DND-41 (cell line): Measurements from ENCODE around the gene PERM1.
"Not testable (repeated sequence)": the region's sequence is repeated elsewhere in the genome, so short reads cannot be mapped to it uniquely, and the experiment has no call there.

Experiments
- ATAC-seq: fragments of 200-7000 bp; cut with Tn5 transposase; 3 replicates; pipeline ENCODE4 v1.9.1; 2021; ENCODE audit warnings: low read depth; ENCODE audit not compliant: insufficient read depth
- DNase-seq: peaks from one replicate; pipeline ENCODE4 v3.0.0-alpha.2; 2020
- H2AFZ ChIP-seq: 2 replicates; pipeline ENCODE4 v1.6.0; 2012; ENCODE audit warnings: low read depth, low read length
- H3K27ac ChIP-seq: 2 replicates; pipeline ENCODE4 v1.5.1; 2012; ENCODE audit warnings: low read length, inconsistent platforms
- H3K27me3 ChIP-seq: fragments of 200-600 bp; sonication (generic); 2 replicates; pipeline ENCODE4 v1.6.0; 2012; ENCODE audit warnings: low read length, mild to moderate bottlenecking, inconsistent platforms; ENCODE audit not compliant: insufficient read depth, poor library complexity
- H3K36me3 ChIP-seq: 2 replicates; pipeline ENCODE4 v1.5.1; 2012; ENCODE audit warnings: low read length, inconsistent platforms; ENCODE audit not compliant: insufficient read depth
- H3K4me1 ChIP-seq: 2 replicates; pipeline ENCODE4 v1.5.1; 2012; ENCODE audit warnings: mild to moderate bottlenecking, low read length; ENCODE audit not compliant: insufficient read depth
- H3K4me2 ChIP-seq: 2 replicates; pipeline ENCODE4 v1.6.0; 2012; ENCODE audit warnings: mild to moderate bottlenecking, moderate library complexity, low read length, inconsistent platforms; ENCODE audit not compliant: insufficient read depth
- H3K4me3 ChIP-seq, 2 experiments: fragments of 200-600 bp in 1 of 2; shearing (Covaris generic) in 1 of 2; 2 replicates each; pipeline ENCODE4 v1.5.1; 2012 to 2016; ENCODE audit warnings: inconsistent platforms in 2 of 2, low read length in 2 of 2, mild to moderate bottlenecking in 2 of 2, low read depth in 1 of 2, moderate library complexity in 1 of 2
- H3K79me2 ChIP-seq: 2 replicates; pipeline ENCODE4 v1.6.0; 2012; ENCODE audit warnings: low read length, inconsistent platforms; ENCODE audit not compliant: insufficient read depth
- H3K9ac ChIP-seq: 2 replicates; pipeline ENCODE4 v1.6.0; 2012; ENCODE audit warnings: low read depth, mild to moderate bottlenecking, inconsistent platforms, low read length, moderate library complexity
- H3K9me3 ChIP-seq: 2 replicates; pipeline ENCODE4 v1.5.1; 2012; ENCODE audit warnings: low read length, moderate library complexity, mild to moderate bottlenecking, inconsistent platforms; ENCODE audit not compliant: insufficient read depth, severe bottlenecking
- H4K20me1 ChIP-seq: 2 replicates; pipeline ENCODE4 v1.6.0; 2012; ENCODE audit warnings: low read length; ENCODE audit not compliant: insufficient read depth
- CTCF ChIP-seq: IDR thresholded peaks from 2 replicates; pipeline ENCODE4 v1.5.1; 2012; ENCODE audit warnings: borderline replicate concordance, low read length, moderate library complexity, mild to moderate bottlenecking; ENCODE audit not compliant: poor library complexity, severe bottlenecking; ENCODE audit errors: extremely low read depth
- EZH2 ChIP-seq: IDR thresholded peaks from 3 replicates; pipeline ENCODE4 v1.6.1; 2012; ENCODE audit warnings: borderline replicate concordance, low read depth, mild to moderate bottlenecking, moderate library complexity, low read length, inconsistent platforms; ENCODE audit not compliant: severe bottlenecking

The PERM1 gene

GRCh38 chr1:1013922-1014648 lies 32.2 kb upstream of the PERM1 start:
- Histone ChIP-seq H3K79me2 (peaks cover 14% of the 10 kb centered on the region), H3K36me3 (no peaks in the 10 kb centered on the region), H2AFZ (peak overlapping the region; percentile 76), H3K27ac (peak overlapping the region; percentile 92), H4K20me1 (no peaks in the 10 kb centered on the region), H3K4me2 (peak overlapping the region; percentile 90), H3K9me3 (no peaks in the 10 kb centered on the region), H3K4me3 (peak overlapping the region; percentile 55 to 81), H3K9ac (peak overlapping the region; percentile 71), H3K27me3 (no peaks in the 10 kb centered on the region), H3K4me1 (peaks cover 32% of the 10 kb centered on the region)
- TF ChIP-seq EZH2 (no peak), CTCF (no peak)
- DNase-seq (peak; percentile 86), ATAC-seq (peak; percentile 83)

GRCh38 chr1:1013105-1013921 lies 31.4 kb upstream of the PERM1 start, which contains the start of gene ISG15:
Gene ISG15 (plus strand): TSS chr1:1013497. CDS start chr1:1013574, 77 bp downstream.
- Histone ChIP-seq H3K9me3 (no peaks in the 10 kb centered on the region), H3K27me3 (no peaks in the 10 kb centered on the region), H3K4me1 (peaks cover 29% of the 10 kb centered on the region), H4K20me1 (no peaks in the 10 kb centered on the region), H3K79me2 (peaks cover 14% of the 10 kb centered on the region), H3K27ac (peak within 1 kb of the TSS; percentile 92), H2AFZ (peak within 1 kb of the TSS; percentile 76), H3K4me3 (peak within 1 kb of the TSS; percentile 55 to 81), H3K9ac (peak within 1 kb of the TSS; percentile 71), H3K36me3 (no peaks in the 10 kb centered on the region), H3K4me2 (peak within 1 kb of the TSS; percentile 90)
- peak; percentile 82 for ATAC-seq
- TF ChIP-seq CTCF (no peak), EZH2 (no peak)
- DNase-seq: peak; percentile 93

GRCh38 chr1:1012736-1013104 lies 30.8 kb upstream of the PERM1 start:
- not testable (repeated sequence) for H3K36me3 ChIP-seq, DNase-seq, H3K9me3 ChIP-seq, ATAC-seq, H4K20me1 ChIP-seq, H3K27me3 ChIP-seq
- peaks cover 14% of the 10 kb centered on the region for H3K79me2 ChIP-seq
- H3K4me2 ChIP-seq: peak overlapping the region; percentile 90
- peak overlapping the region; percentile 92 for H3K27ac ChIP-seq
- peak overlapping the region; percentile 55 to 81; a peak in 3 of 4 replicates for H3K4me3 ChIP-seq
- peak overlapping the region; percentile 76 for H2AFZ ChIP-seq
- peak overlapping the region; percentile 71 for H3K9ac ChIP-seq
- H3K4me1 ChIP-seq: peaks cover 29% of the 10 kb centered on the region

- H3K27ac ChIP-seq: no peak overlapping the region
- H3K9ac ChIP-seq: no peak overlapping the region
- DNase-seq: no peak
- no peak overlapping the region for H3K4me2 ChIP-seq
- peaks cover 14% of the 10 kb centered on the region for H3K79me2 ChIP-seq
- peaks cover 29% of the 10 kb centered on the region for H3K4me1 ChIP-seq
- no peaks in the 10 kb centered on the region for H3K36me3 ChIP-seq
- no peaks in the 10 kb centered on the region for H3K27me3 ChIP-seq
- no peak overlapping the region for H3K4me3 ChIP-seq
- H4K20me1 ChIP-seq: no peaks in the 10 kb centered on the region
- no peak for ATAC-seq
- H3K9me3 ChIP-seq: no peaks in the 10 kb centered on the region
- TF ChIP-seq EZH2 (no peak), CTCF (no peak)
- H2AFZ ChIP-seq: no peak overlapping the region
Observed at GRCh38 chr1:1011396-1011949, 29.6 kb upstream of the PERM1 start.

- H3K27me3 ChIP-seq, ATAC-seq: not testable (repeated sequence)
- peaks cover 25% of the 10 kb centered on the region for H3K4me1 ChIP-seq
Observed at GRCh38 chr1:1010131-1010530, 28.2 kb upstream of the PERM1 start.

More at GRCh38 chr1:1010131-1010530, 28.2 kb upstream of the PERM1 start:
- not testable (repeated sequence) for H4K20me1 ChIP-seq, H3K36me3 ChIP-seq, H3K4me2 ChIP-seq, H3K9ac ChIP-seq, H2AFZ ChIP-seq, DNase-seq, H3K4me3 ChIP-seq, H3K9me3 ChIP-seq, H3K27ac ChIP-seq
- peaks cover 13% of the 10 kb centered on the region for H3K79me2 ChIP-seq
